ENCODE data around the gene PARP12.

DNA sequence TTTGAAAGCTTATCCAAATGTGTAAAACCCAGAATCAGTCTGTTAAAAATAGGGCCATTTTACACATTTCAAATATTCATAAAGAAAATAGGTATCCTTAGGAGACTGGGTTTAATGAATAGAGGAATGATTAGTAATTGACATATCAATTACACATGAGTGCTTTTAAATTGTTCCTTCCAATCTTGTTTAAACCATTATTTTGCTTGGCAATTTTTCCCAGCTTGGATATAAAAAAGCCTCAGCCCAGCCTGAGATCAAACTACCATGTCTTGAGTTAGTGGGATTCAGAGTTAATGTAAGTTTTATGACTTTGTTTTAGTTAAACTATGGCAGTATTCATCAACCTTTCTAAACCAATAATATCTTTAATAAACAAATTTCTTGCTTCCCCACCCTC, 28.3 kb downstream of the PARP12 start:
- TF ChIP-seq, protein P1, sequence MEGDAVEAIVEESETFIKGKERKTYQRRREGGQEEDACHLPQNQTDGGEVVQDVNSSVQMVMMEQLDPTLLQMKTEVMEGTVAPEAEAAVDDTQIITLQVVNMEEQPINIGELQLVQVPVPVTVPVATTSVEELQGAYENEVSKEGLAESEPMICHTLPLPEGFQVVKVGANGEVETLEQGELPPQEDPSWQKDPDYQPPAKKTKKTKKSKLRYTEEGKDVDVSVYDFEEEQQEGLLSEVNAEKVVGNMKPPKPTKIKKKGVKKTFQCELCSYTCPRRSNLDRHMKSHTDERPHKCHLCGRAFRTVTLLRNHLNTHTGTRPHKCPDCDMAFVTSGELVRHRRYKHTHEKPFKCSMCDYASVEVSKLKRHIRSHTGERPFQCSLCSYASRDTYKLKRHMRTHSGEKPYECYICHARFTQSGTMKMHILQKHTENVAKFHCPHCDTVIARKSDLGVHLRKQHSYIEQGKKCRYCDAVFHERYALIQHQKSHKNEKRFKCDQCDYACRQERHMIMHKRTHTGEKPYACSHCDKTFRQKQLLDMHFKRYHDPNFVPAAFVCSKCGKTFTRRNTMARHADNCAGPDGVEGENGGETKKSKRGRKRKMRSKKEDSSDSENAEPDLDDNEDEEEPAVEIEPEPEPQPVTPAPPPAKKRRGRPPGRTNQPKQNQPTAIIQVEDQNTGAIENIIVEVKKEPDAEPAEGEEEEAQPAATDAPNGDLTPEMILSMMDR (IDR thresholded peaks at IDR 0.05 in 2 of 3, conservative IDR thresholded peaks at IDR 0.05 in 1 of 3; ENCODE audit: control insufficient read depth in 2 of 3, extremely low read depth in 1 of 3, insufficient read depth in 1 of 3, low read depth in 3 of 3, low read length in 3 of 3), result no peak
- TF ChIP-seq SPI1 (IDR thresholded peaks at IDR 0.05; ENCODE audit: borderline replicate concordance, insufficient read depth, low read depth, low read length) (no peak), SRF (IDR thresholded peaks at IDR 0.05; ENCODE audit: low read depth in 2 of 2, low read length in 2 of 2) (no peak)
